H1 (cell line): ENCODE data around the gene MFGE8. TPM values are rescaled to one million over a fixed set of nuclear protein-coding genes. Genes with fewer than 3 reads are reported as not detected.

Experiments
- NANOG ChIP-seq: IDR thresholded peaks from 2 replicates; pipeline ENCODE4 v1.6.1; 2011; ENCODE audit warnings: low read length, low read depth, mild to moderate bottlenecking, inconsistent platforms; ENCODE audit not compliant: insufficient read depth, poor library complexity, severe bottlenecking
- SAP30 ChIP-seq: fragments of 300-600 bp; sonication (generic); IDR thresholded peaks from 2 replicates; pipeline ENCODE4 v1.7.1; 2012; ENCODE audit warnings: low read length, moderate library complexity, mild to moderate bottlenecking, inconsistent platforms; ENCODE audit not compliant: insufficient read depth, insufficient replicate concordance
- TBP ChIP-seq: IDR thresholded peaks from 2 replicates; pipeline ENCODE4 v1.6.1; 2011; ENCODE audit warnings: low read depth, low read length, improper control_type of control experiment
- polyA plus RNA-seq, 7 experiments: library from polyadenylated mRNA; depleted of rRNA in 3 of 7; stranded (reverse) in 5 of 7; unstranded in 2 of 7; fragments of >200 nt in 5 of 7; fragments of 200-250 nt in 2 of 7; gene quantifications; 1 replicate in 5 of 7; 2 replicates in 1 of 7; 4 replicates in 1 of 7; pipeline versions ENCODE4 v1.2.1 to v1.2.3, GENCODE V29; 2011 to 2013; ENCODE audit warnings: missing spikeins in 2 of 7, mixed read lengths in 2 of 7
- total RNA-seq: library from RNA; stranded (reverse); fragmentation: NEBNext Ultra II Directional; extraction: Animal tissue kit (Norgen Biotek cat#: 25700); gene quantifications from 2 replicates; pipeline ENCODE4 v1.2.1, GENCODE V29; 2021

MFGE8 gene
- total and polyA plus RNA-seq, 2 of the 8 experiments (the other 6 are each of a cell fraction or from before 2014, with no cell fraction given), result 1,237 to 2,117 TPM

- TF ChIP-seq TBP, result no peak
- TF ChIP-seq NANOG, result no peak
- no peak for TF ChIP-seq SAP30
These were observed 5.1 kb downstream of the MFGE8 start (continued) for GRCh38 chr15:88908123-88908522.
